K562 (cell line): ENCODE results near the gene ATP6V1G2. TPM values are rescaled to one million over a fixed set of nuclear protein-coding genes. Genes with fewer than 3 reads are reported as not detected.

Experiments used
- CHD1 ChIP-seq: fragments of 200-600 bp; sonication (generic); IDR thresholded peaks from one replicate; pipeline ENCODE4 v1.6.1; 2012; ENCODE audit warnings: mild to moderate bottlenecking, moderate library complexity, low read length, inconsistent platforms
- COPS2 ChIP-seq: fragments of 450-650 bp; conservative IDR thresholded peaks from 2 replicates; pipeline ENCODE4 v1.6.1; 2016; ENCODE audit warnings: mild to moderate bottlenecking, moderate library complexity
- CUX1 ChIP-seq: fragments of 200-800 bp; sonication (Bioruptor generic); IDR thresholded peaks from 2 replicates; pipeline ENCODE4 v1.6.1; 2016; ENCODE audit warnings: missing genetic modification characterization, missing compliant biosample characterization
- FOXA3 ChIP-seq, 2 experiments: fragments of 450-650 bp in 1 of 2; sonication (generic) in 1 of 2; formaldehyde crosslinking; IDR thresholded peaks in 1 of 2; conservative IDR thresholded peaks in 1 of 2; 2 replicates each; pipeline versions ENCODE4 v1.4.0 to v1.8.0; 2020 to 2022; ENCODE audit warnings: mild to moderate bottlenecking in 2 of 2, missing genetic modification reagents in 1 of 2
- HDAC8 ChIP-seq: fragments of 450-650 bp; IDR thresholded peaks from 2 replicates; pipeline ENCODE4 v1.6.1; 2016; ENCODE audit warnings: mild to moderate bottlenecking, missing genetic modification characterization, moderate library complexity, missing compliant biosample characterization
- PATZ1 ChIP-seq: fragments of 250-450 bp; sonication (Bioruptor Pico); IDR thresholded peaks from 2 replicates; pipeline ENCODE4 v1.5.0; 2020; ENCODE audit warnings: mild to moderate bottlenecking, borderline replicate concordance
- POLR2B ChIP-seq: fragments of 450-650 bp; IDR thresholded peaks from 2 replicates; pipeline ENCODE4 v1.6.1; 2018; ENCODE audit warnings: low read depth; ENCODE audit not compliant: partially characterized antibody
- TAF7 ChIP-seq: fragments of 450-650 bp; IDR thresholded peaks from 2 replicates; pipeline ENCODE4 v1.6.1; 2016; ENCODE audit warnings: missing genetic modification characterization, missing compliant biosample characterization
- ZBTB17 ChIP-seq: fragments of 450-650 bp; formaldehyde crosslinking; IDR thresholded peaks from 2 replicates; pipeline ENCODE4 v1.4.0; 2020; ENCODE audit warnings: mild to moderate bottlenecking
- ZNF407 ChIP-seq: fragments of 450-650 bp; IDR thresholded peaks from 2 replicates; pipeline ENCODE4 v1.6.1; 2016; ENCODE audit warnings: low read depth
- ZNF57 ChIP-seq: fragments of 450-650 bp; formaldehyde crosslinking; IDR thresholded peaks from 2 replicates; pipeline ENCODE4 v1.4.0; 2020; ENCODE audit warnings: mild to moderate bottlenecking, moderate library complexity
- polyA plus RNA-seq, 8 experiments: library from polyadenylated mRNA; depleted of rRNA in 4 of 8; stranded (reverse) in 5 of 8; unstranded in 3 of 8; fragments of >200 nt; fragmentation: Nextera tagmentation in 2 of 8; fragmentation: Illumina TruSeq in 1 of 8; extraction: Ambion mirVana in 2 of 8; extraction: Trizol in 1 of 8; gene quantifications; 2 replicates each; pipeline versions ENCODE4 v1.2.1 to v1.2.3, GENCODE V29; 2011 to 2014; ENCODE audit warnings: inconsistent platforms in 1 of 8, missing spikeins in 1 of 8
- total RNA-seq, 7 experiments: library from RNA; depleted of rRNA in 6 of 7; stranded (reverse); fragments of >200 nt in 6 of 7; fragmentation: Illumina TruSeq in 2 of 7; extraction: Trizol in 2 of 7; gene quantifications; 2 replicates each; pipeline versions ENCODE4 v1.2.1 to v1.2.3, GENCODE V29; 2011 to 2021; ENCODE audit warnings: low replicate concordance in 1 of 7

Gene ATP6V1G2
- total and polyA plus RNA-seq, 9 of the 15 experiments (the other 6 are each of a cell fraction or from before 2014, with no cell fraction given) = 0.14 to 1.5 (median 0.33) TPM

GRCh38 chr6:31558631-31559500 lies 12.5 kb upstream of the ATP6V1G2 start (continued):
- TF ChIP-seq PATZ1 (peak; percentile 86; the same call in 1 of the 2 replicates), ZNF57 (CRISPR knock-in tag) (no peak), TAF7 (tag) (no peak), FOXA3 (CRISPR knock-in tag; conservative IDR thresholded peaks at IDR 0.05 in 1 of 2, IDR thresholded peaks at IDR 0.05 in 1 of 2) (no peak), ZNF407 (no peak), CHD1 (no peak), HDAC8 (tag) (no peak), ZBTB17 (no peak), COPS2 (no peak), CUX1 (CRISPR knock-in tag) (no peak), POLR2B (no peak)
